Hepatocyte (in vitro differentiated cells): Measurements from ENCODE around the gene PVR. TPM values are rescaled to one million over a fixed set of nuclear protein-coding genes. Genes with fewer than 3 reads are reported as not detected.

Experiments used
- DNase-seq: peaks from one replicate; pipeline ENCODE4 v3.0.0-alpha.2; 2016; ENCODE audit warnings: low spot score
- H2AFZ ChIP-seq: fragments of 200-600 bp; sonication (generic); 2 replicates; pipeline ENCODE4 v1.6.0; 2016; ENCODE audit warnings: antibody characterized with exemption, mild to moderate bottlenecking
- H3K27ac ChIP-seq: fragments of 200-600 bp; sonication (generic); 2 replicates; pipeline ENCODE4 v1.5.1; 2016; ENCODE audit warnings: mild to moderate bottlenecking
- H3K27me3 ChIP-seq: fragments of 200-600 bp; sonication (generic); 2 replicates; pipeline ENCODE4 v1.6.1; 2016
- H3K36me3 ChIP-seq: fragments of 200-600 bp; sonication (generic); replicated peaks from 2 replicates; pipeline ENCODE4 v1.5.1; 2016; ENCODE audit warnings: low read depth; ENCODE audit not compliant: insufficient read depth
- H3K4me1 ChIP-seq: fragments of 200-600 bp; sonication (generic); 2 replicates; pipeline ENCODE4 v1.5.1; 2016; ENCODE audit warnings: mild to moderate bottlenecking, moderate library complexity; ENCODE audit not compliant: insufficient read depth
- H3K4me2 ChIP-seq: fragments of 200-600 bp; sonication (generic); 2 replicates; pipeline ENCODE4 v1.6.0; 2016
- H3K4me3 ChIP-seq: fragments of 200-600 bp; sonication (generic); 2 replicates; pipeline ENCODE4 v1.5.1; 2016; ENCODE audit warnings: mild to moderate bottlenecking
- H3K79me2 ChIP-seq: fragments of 200-600 bp; sonication (generic); 2 replicates; pipeline ENCODE4 v1.6.0; 2017; ENCODE audit warnings: mild to moderate bottlenecking
- H3K9me2 ChIP-seq: fragments of 200-600 bp; sonication (generic); replicated peaks from 2 replicates; pipeline ENCODE4 v1.6.0; 2017; ENCODE audit warnings: mild to moderate bottlenecking; ENCODE audit not compliant: insufficient read depth
- H3K9me3 ChIP-seq: fragments of 200-600 bp; sonication (generic); 2 replicates; pipeline ENCODE4 v1.5.1; 2016; ENCODE audit warnings: low read depth, mild to moderate bottlenecking
- H4K20me1 ChIP-seq: fragments of 200-600 bp; sonication (generic); 2 replicates; pipeline ENCODE4 v1.6.0; 2016; ENCODE audit warnings: mild to moderate bottlenecking; ENCODE audit not compliant: insufficient read depth, poor library complexity, severe bottlenecking
- EZH2 ChIP-seq: fragments of 200-600 bp; sonication (generic); IDR thresholded peaks from 2 replicates; pipeline ENCODE4 v1.6.1; 2016; ENCODE audit warnings: antibody characterized with exemption, mild to moderate bottlenecking, borderline replicate concordance
- EZH2phosphoT487 ChIP-seq: fragments of 200-600 bp; sonication (generic); IDR thresholded peaks from one replicate; pipeline ENCODE4 v1.6.1; 2018; ENCODE audit warnings: antibody characterized with exemption, mild to moderate bottlenecking, low read depth, moderate library complexity; ENCODE audit not compliant: unreplicated experiment, severe bottlenecking
- WGBS: methylation state at CpG from one replicate; pipeline ENCODE4 v1.1.6; 2016; ENCODE audit warnings: low lambda C conversion rate; ENCODE audit errors: missing lambda C conversion rate; 5-methylcytosine and 5-hydroxymethylcytosine counted together
- polyA plus RNA-seq: library from polyadenylated mRNA; unstranded; fragments of >200 nt; fragmentation: Nextera tagmentation; extraction: Ambion mirVana; gene quantifications from 2 replicates; pipeline ENCODE4 v1.2.1, GENCODE V29; 2016
- total RNA-seq: library from RNA; depleted of rRNA; stranded (reverse); fragments of >200 nt; gene quantifications from 2 replicates; pipeline ENCODE4 v1.2.3, GENCODE V29; 2014
- TF ChIP-seq, protein P1 (sequence below): fragments of 200-600 bp; sonication (generic); IDR thresholded peaks from 2 replicates; pipeline ENCODE4 v1.5.1; 2016; ENCODE audit warnings: antibody characterized with exemption, mild to moderate bottlenecking; ENCODE audit not compliant: poor library complexity

The PVR gene
- total and polyA plus RNA-seq, 2 experiments from 2014 or later = 85.6 to 123 TPM

DNA sequence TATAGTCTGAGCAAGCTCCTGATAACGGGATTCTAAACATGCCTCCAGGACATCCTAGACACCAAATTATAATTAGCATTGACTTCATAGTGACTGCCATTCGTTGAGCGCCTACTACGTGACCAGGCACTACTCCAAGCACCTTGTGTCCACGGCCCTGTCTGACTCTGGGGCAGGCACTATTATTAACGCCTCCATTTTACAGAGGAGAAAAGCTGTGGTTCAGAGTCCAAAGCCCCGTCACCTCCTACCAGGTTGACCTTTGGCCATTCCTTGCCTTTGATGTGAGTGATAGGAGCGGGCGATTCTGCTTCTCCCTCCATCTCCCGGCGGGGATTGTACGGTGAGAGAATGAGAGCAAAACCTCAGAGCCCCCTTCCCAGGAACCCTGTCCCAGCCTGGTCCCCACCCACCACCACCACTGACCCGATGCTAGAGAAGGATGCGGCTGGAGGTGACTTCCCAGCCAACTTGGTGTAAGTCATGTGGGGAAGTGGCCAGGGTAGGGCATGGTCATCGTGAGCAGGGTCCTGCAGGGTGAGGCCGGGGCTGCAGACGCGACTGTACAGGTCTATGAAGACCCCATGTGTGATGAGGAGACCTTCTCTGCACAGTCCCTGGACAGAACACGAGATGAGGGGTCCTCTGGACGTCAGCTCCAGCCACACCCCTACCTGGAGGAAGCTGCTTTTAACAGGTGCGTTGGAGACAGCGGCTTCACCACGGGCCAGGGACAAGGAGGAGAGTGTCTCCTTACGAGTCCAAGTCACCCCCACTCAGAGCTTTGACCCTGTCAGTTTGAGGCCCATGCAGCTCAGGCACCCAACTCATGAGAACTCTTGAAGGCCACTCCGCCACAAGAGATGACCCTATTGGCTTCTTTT, 30.2 kb upstream of the PVR start, which contains the start of gene IGSF23:
IGSF23 (plus strand) TSS at position 269 of the 884 bp plus-strand sequence; CDS start at position 352, 83 bp downstream.
- Histone ChIP-seq H3K4me3 (no peak within 1 kb of the TSS), H3K9me3 (no peaks in the 10 kb centered on the region), H2AFZ (no peak within 1 kb of the TSS), H3K36me3 (no peaks in the 10 kb centered on the region), H3K4me2 (peak within 1 kb of the TSS; percentile 6), H4K20me1 (no peaks in the 10 kb centered on the region), H3K4me1 (peaks cover 14% of the 10 kb centered on the region), H3K9me2 (no peaks in the 10 kb centered on the region), H3K27me3 (no peaks in the 10 kb centered on the region), H3K27ac (peak within 1 kb of the TSS; percentile 88), H3K79me2 (no peaks in the 10 kb centered on the region)
- WGBS = 81% methylated on average over 25 of the region's 25 CpGs
- TF ChIP-seq, protein P1, sequence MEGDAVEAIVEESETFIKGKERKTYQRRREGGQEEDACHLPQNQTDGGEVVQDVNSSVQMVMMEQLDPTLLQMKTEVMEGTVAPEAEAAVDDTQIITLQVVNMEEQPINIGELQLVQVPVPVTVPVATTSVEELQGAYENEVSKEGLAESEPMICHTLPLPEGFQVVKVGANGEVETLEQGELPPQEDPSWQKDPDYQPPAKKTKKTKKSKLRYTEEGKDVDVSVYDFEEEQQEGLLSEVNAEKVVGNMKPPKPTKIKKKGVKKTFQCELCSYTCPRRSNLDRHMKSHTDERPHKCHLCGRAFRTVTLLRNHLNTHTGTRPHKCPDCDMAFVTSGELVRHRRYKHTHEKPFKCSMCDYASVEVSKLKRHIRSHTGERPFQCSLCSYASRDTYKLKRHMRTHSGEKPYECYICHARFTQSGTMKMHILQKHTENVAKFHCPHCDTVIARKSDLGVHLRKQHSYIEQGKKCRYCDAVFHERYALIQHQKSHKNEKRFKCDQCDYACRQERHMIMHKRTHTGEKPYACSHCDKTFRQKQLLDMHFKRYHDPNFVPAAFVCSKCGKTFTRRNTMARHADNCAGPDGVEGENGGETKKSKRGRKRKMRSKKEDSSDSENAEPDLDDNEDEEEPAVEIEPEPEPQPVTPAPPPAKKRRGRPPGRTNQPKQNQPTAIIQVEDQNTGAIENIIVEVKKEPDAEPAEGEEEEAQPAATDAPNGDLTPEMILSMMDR = no peak
- TF ChIP-seq EZH2 = no peak
- no peak for TF ChIP-seq EZH2phosphoT487
- DNase-seq = peak; percentile 63

- DNase-seq = no peak
- H3K4me2 ChIP-seq = no peak overlapping the region
Observed at GRCh38 chr19:44614313-44614712, 29.4 kb upstream of the PVR start.

GRCh38 chr19:44615863-44616247, 27.9 kb upstream of the PVR start:
- no peaks in the 10 kb centered on the region for H3K9me3 ChIP-seq
- H3K27ac ChIP-seq = peak overlapping the region; percentile 88
- H3K9me2 ChIP-seq = no peaks in the 10 kb centered on the region
- H4K20me1 ChIP-seq = no peaks in the 10 kb centered on the region
- no peaks in the 10 kb centered on the region for H3K36me3 ChIP-seq
- peak; percentile 38 for DNase-seq
- peak overlapping the region; percentile 26 for H3K4me2 ChIP-seq
- H3K27me3 ChIP-seq = no peaks in the 10 kb centered on the region
- TF ChIP-seq EZH2phosphoT487 (no peak), EZH2 (no peak)
- TF ChIP-seq, protein P1 = no peak
- no peaks in the 10 kb centered on the region for H3K79me2 ChIP-seq
- WGBS = 38% methylated on average over 3 of the region's 5 CpGs
- H2AFZ ChIP-seq = no peak overlapping the region
- H3K4me3 ChIP-seq = no peak overlapping the region
- peaks cover 14% of the 10 kb centered on the region for H3K4me1 ChIP-seq

More at GRCh38 chr19:44614313-44614712, 29.4 kb upstream of the PVR start:
- peaks cover 14% of the 10 kb centered on the region for H3K4me1 ChIP-seq
- TF ChIP-seq EZH2 (no peak), EZH2phosphoT487 (no peak)
- TF ChIP-seq, protein P1 = no peak
- H2AFZ ChIP-seq = no peak overlapping the region
- H3K27me3 ChIP-seq = no peaks in the 10 kb centered on the region
- no peaks in the 10 kb centered on the region for H4K20me1 ChIP-seq
- H3K9me3 ChIP-seq = no peaks in the 10 kb centered on the region
- no peak overlapping the region for H3K4me3 ChIP-seq
- no peaks in the 10 kb centered on the region for H3K36me3 ChIP-seq
- H3K27ac ChIP-seq = peak overlapping the region; percentile 88
- H3K9me2 ChIP-seq = no peaks in the 10 kb centered on the region
- 94% methylated on average over 10 of the region's 10 CpGs for WGBS
- H3K79me2 ChIP-seq = no peaks in the 10 kb centered on the region
